Testis (tissue), 2 donors: ENCODE results near the gene UBL4A.

Experiments
- CTCF ChIP-seq, 3 experiments: fragments of 450-650 bp in 2 of 3; fragments of 200-600 bp in 1 of 3; sonication (generic) in 1 of 3; IDR thresholded peaks; one replicate each; pipeline ENCODE4 v1.5.1; 2016 to 2019; ENCODE audit warnings: antibody characterized with exemption in 3 of 3, mild to moderate bottlenecking in 2 of 3, moderate library complexity in 1 of 3
- POLR2A ChIP-seq: fragments of 450-650 bp; IDR thresholded peaks from one replicate; pipeline ENCODE4 v1.6.1; 2017; ENCODE audit warnings: antibody characterized with exemption, mild to moderate bottlenecking, moderate library complexity

- no peak for TF ChIP-seq CTCF (IDR thresholded peaks at IDR 0.05)
- TF ChIP-seq POLR2A, result no peak
Observed at GRCh38 chrX:154502989-154503388, 16.6 kb upstream of the UBL4A start.
